RPMI7951 (cell line): Measurements from ENCODE around the gene DDX11. TPM values are rescaled to one million over a fixed set of nuclear protein-coding genes. Genes with fewer than 3 reads are reported as not detected.
"Not testable (repeated sequence)": the region's sequence is repeated elsewhere in the genome, so short reads cannot be mapped to it uniquely, and the experiment has no call there.

Experiments
- DNase-seq: peaks from one replicate; pipeline ENCODE4 v3.0.0-alpha.2; 2012; ENCODE audit warnings: low read depth
- total RNA-seq: library from RNA; depleted of rRNA; stranded (reverse); fragments of >200 nt; shearing (Covaris generic); gene quantifications from 2 replicates; pipeline ENCODE4 v1.2.3, GENCODE V29; 2014

The DDX11 gene
- total RNA-seq, 1 experiment from 2014 or later, result 11.4 TPM

- peak; percentile 13 for DNase-seq
Observed at GRCh38 chr12:31066196-31066595, 7.5 kb upstream of the DDX11 start.

GRCh38 chr12:31067656-31068055, 6.0 kb upstream of the DDX11 start:
- DNase-seq, result peak; percentile 33

- DNase-seq, result not testable (repeated sequence)
Observed at GRCh38 chr12:31070971-31071740, 2.5 kb upstream of the DDX11 start.

GRCh38 chr12:31072962-31073361, 698 bp upstream of the DDX11 start:
- DNase-seq, result not testable (repeated sequence)

DNA sequence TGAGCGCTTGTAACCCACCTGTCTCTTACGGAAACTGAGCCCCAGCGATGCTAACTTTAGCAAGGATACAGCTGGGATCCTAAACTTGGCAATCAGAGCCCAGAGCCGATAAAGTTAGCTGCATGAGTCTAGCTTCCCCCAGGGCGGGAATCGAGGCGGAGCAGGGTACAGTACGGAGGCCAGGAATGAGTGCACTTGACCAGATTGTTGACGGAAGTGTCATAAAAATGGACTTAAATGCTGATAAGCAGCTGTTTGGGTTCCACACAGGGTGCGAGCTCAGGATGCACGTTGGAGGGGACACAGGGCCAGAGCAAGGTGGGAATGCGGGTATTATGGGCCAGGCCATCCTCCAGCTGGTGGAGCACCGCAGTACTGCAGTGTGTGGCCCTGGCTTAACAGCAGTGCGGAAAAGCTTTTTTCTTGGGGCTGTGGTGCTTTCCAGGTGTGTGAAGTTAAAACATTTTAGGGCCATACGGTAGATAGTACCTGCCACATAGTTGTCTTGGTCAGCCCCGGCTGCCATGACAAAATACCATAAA, 744 bp downstream of the DDX11 start:
- DNase-seq, result not testable (repeated sequence)

DNA sequence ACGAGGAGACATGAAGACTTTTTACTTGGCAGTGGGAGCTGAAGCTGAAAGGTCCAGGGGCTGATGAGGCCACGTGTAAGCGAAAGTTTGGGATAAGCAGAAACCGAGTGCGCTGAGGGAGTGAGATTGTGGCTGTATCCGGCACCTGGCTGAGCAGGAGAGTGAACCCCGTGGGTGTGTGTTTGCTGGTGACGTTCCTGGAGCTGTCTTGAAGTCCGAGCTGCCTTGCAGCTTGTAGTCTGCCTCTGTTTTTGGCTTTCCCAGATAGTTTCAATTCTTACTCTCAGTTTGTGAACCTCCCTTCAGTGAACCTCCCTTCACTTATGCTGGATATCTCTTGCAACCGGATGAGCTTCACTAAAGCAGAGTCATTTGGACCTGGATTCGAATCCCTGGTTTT, 2.5 kb downstream of the DDX11 start:
- not testable (repeated sequence) for DNase-seq

- not testable (repeated sequence) for DNase-seq
Observed at GRCh38 chr12:31077095-31077494, 3.4 kb downstream of the DDX11 start.

GRCh38 chr12:31077998-31078397, 4.3 kb downstream of the DDX11 start:
- peak; percentile 16 for DNase-seq

- DNase-seq, result not testable (repeated sequence)
Observed at GRCh38 chr12:31079421-31079820, 5.8 kb downstream of the DDX11 start.

- DNase-seq, result peak; percentile 57
Observed at GRCh38 chr12:31080221-31080620, 6.6 kb downstream of the DDX11 start.

DNA sequence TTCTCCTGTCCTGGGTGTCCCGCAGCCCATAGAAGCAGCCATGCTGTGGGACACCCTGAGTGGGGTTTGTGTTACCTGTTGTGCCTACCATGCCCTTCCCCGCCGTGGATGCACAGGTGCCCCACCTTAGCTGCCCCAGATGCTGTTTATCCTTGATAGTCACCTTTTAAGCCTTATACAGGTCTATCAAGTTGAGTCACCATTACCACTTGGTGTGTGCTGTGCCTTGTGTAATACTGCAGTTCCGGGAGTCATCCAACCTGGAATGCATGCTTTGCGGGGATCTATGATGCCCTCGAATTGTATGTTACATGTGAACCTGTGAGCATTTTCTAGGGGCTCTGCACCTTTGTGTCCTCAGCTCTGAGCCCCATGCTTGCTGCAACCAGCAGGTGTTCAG, 7.6 kb downstream of the DDX11 start:
- not testable (repeated sequence) for DNase-seq

GRCh38 chr12:31084241-31084640, 10.6 kb downstream of the DDX11 start:
- DNase-seq, result not testable (repeated sequence)

GRCh38 chr12:31086032-31086431, 12.4 kb downstream of the DDX11 start:
- not testable (repeated sequence) for DNase-seq

DNA sequence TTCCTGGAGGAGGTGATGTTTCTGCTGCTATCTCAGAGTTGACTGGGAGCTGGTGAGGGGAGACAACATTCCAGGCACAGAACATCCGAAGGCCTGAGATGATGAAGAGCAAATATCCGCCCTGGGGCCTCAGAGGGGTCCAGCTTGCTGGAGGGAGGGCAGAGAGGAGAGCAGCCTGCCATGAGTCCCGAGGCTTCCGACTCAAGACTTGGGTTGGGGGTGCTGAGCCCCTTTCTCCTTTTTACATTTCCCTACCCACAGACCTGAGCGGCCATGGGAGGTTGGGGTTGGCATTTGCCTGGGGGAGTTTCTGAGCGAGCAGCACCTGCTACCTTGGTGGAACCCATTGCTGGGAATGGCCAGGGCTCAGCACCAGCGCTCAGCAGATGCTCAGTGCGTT, 13.8 kb downstream of the DDX11 start:
- not testable (repeated sequence) for DNase-seq

- not testable (repeated sequence) for DNase-seq
Observed at GRCh38 chr12:31087956-31088355, 14.3 kb downstream of the DDX11 start.

- DNase-seq, result no peak
Observed at GRCh38 chr12:31089072-31089471, 15.4 kb downstream of the DDX11 start.

DNA sequence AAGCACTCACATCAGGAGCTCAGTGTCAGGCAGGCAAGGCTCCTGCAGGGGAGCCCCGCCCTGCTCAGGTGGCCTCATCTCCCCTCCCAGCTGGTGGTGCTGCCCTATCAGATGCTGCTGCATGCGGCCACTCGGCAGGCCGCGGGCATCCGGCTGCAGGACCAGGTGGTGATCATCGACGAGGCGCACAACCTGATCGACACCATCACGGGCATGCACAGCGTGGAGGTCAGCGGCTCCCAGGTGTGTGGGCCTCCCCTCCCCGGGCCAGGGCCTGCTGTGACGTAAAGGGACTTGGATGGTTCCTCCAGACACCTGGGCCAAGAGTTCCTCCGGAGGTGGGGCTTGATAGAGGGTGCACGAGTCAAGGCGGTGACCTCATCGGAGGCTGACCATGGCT, 18.0 kb downstream of the DDX11 start:
- not testable (repeated sequence) for DNase-seq

- not testable (repeated sequence) for DNase-seq
Observed at GRCh38 chr12:31092718-31093117, 19.1 kb downstream of the DDX11 start.

DNA sequence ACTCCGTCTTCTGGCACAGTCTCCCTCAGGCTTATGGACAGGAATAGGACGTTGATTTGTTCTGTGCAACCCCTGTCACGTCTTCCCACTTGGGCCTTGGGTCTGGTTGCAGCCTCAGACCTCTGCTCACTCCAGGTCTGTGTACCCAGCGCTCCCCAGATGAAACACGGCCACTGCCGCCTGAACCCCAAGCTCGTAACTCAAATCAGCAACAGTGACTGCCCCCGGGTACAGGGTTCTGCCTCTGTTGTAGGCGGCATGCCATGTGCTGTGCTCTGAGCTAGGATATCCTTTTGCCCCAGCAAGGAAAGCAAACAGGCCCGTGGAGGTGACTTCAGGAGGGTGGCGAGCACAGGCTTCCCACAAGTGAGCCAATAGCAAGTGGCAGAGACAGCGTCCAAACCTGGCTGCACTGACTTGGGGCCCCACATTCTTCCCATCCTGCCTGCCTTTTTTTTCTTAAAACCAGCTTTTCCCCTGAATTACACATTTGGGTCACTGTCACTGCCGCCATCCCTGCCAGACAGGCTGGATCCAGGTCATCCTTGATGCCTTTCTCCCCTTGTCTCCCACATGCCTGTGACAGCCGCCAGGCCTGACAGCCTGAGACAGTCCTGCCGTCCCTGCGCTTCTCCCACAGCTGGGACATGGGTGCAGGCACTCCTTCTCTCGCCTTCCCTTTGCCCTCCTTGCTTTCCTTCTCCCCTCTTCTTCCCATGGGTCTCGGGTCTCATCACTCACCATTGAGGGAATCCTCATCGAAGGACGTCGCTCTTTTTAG, 21.6 kb downstream of the DDX11 start:
- DNase-seq, result not testable (repeated sequence)

DNA sequence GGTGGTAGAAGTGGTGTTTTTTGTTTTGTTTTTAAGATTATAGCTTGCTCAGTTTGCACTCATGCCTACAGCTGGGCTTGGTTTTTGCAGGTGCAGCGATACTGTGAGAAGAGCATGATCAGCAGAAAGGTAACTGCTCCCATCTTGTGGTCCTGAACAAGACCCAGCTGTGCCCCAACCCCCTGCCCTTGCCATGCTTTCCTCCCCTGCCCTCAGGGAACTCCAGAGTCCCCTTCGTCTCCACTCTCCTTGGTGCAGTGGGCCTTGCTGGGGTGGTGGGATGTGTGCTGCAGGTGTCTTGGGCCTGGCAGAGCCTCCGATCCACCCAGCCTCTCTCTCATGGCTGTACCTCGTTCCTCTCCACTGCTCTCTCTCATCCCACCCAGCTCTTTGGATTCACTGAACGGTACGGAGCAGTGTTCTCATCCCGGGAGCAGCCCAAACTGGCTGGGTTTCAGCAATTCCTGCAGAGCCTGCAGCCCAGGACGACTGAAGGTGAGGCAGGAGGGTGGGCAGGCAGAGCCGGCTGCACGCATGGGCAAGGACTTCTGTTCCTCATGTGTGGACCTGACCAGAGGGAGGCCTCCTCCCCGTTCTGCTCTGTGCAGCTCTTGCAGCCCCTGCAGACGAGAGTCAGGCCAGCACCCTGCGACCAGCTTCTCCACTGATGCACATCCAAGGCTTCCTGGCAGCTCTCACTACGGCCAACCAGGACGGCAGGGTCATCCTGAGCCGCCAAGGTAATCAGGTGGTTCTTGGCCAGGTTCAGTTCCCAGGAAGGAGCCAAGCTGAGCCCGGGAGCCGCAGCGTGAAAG, 22.8 kb downstream of the DDX11 start:
- not testable (repeated sequence) for DNase-seq

- not testable (repeated sequence) for DNase-seq
Observed at GRCh38 chr12:31097819-31098218, 24.2 kb downstream of the DDX11 start.

- DNase-seq, result not testable (repeated sequence)
Observed at GRCh38 chr12:31098363-31098762, 24.7 kb downstream of the DDX11 start.
